GM19193 (cell line): Measurements from ENCODE around the gene PTPRA.

Experiments used
- POLR2A ChIP-seq: IDR thresholded peaks from 4 replicates; pipeline ENCODE4 v1.6.1; 2011; ENCODE audit not compliant: insufficient read depth, insufficient read length; ENCODE audit errors: extremely low read depth

Gene PTPRA

GRCh38 chr20:2983508-2983907 is 110.2 kb downstream of the PTPRA start:
- TF ChIP-seq POLR2A = no peak

DNA sequence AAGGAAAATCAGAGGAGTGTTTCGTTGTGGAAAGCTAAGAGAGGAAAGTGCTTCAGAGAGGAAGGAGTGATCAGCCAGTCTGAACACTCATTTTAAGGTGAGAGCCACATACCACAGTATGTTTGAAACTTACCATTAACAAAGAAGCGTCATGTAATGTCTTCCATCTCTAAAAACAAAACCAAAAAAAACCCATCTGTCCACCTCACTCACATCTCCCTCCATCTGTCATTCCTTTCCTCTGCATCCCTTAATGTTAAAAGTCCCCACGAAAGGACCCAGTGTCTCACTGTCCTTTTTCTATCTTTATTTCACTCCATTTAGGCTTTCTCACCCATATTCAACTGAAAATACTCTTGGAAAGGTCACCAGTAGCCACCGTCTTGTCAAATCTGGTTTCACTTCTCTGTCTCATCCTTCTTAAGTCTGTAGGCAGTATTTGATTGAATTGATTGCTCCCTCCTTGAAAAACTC is 110.8 kb downstream of the PTPRA start:
- TF ChIP-seq POLR2A = no peak

DNA sequence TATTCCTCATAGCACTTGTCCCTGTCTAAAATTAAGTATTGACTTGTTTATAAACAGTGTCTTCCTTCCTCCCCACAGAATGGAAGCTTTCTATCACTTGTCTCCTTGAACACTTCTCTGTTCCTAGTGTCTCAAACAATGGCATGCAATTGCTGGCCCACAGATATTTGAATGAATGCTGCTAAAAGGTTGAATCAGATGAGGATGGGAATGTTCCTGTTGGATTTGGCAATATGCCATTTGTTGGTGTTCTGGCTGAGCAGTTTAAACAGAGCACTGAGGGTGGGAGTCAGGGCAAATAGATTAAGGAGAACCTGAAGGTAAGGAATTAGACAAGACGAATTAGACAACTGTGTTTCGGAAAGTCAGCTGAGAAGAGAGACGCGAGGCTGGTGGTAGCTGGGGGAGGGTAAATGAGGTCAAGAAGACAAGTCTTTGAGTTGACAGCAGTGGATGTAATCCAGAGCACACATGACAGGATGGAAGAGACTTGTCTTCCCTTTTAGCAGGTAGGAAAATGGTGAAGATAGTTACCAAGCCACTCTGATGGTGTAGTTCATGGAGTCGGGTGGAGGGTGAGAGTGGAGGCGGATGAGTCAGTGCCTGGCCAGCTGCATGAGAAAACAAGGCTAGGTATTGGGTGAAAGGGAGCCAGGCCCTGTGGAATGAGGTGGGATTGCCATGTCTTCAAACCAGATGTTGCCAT is 111.8 kb downstream of the PTPRA start:
- no peak for TF ChIP-seq POLR2A

- no peak for TF ChIP-seq POLR2A
These were observed 113.2 kb downstream of the PTPRA start for GRCh38 chr20:2986466-2986865.

- TF ChIP-seq POLR2A = no peak
These were observed 114.6 kb downstream of the PTPRA start for GRCh38 chr20:2987861-2988260.

DNA sequence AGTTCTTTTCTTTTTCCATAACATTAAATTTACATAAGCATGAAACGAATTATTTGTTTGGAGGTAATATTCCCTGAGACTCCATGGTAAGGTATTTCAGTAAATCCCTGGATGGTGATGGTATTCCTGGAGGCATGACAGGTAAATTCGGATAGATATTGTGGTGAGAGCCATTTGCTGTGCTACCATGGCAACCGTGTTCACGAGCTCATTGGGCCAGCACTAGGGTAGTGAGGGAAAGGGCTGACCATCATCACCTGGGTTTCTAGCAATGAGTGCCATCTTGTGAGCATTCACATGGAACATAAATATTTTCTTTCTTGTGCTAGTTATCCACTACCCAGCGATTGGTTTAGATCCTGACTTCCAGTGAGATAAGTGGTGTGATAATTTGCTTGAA is 118.3 kb downstream of the PTPRA start:
- no peak for TF ChIP-seq POLR2A

GRCh38 chr20:2993250-2993649 is 120.0 kb downstream of the PTPRA start:
- no peak for TF ChIP-seq POLR2A

DNA sequence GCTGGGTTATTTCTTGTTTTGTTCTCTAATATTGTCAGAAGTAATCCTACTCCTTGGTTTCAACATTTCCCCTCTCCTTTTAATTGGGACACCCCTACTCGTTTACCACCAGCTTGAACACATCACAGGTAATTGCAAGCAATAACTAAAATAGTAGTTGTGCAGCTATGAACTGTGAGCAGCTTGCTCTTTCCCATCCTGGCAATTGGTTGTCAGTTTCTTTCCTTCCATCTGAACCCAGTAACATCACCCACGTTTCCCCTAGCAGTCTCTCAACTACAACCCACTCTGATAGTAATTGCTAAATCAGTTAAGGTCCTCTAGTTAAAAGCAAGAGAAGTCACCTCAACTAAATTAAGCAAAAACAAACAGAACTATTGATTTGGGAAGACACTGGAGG is 122.5 kb downstream of the PTPRA start:
- no peak for TF ChIP-seq POLR2A

- TF ChIP-seq POLR2A = no peak
These were observed 125.4 kb downstream of the PTPRA start for GRCh38 chr20:2998728-2999127.

DNA sequence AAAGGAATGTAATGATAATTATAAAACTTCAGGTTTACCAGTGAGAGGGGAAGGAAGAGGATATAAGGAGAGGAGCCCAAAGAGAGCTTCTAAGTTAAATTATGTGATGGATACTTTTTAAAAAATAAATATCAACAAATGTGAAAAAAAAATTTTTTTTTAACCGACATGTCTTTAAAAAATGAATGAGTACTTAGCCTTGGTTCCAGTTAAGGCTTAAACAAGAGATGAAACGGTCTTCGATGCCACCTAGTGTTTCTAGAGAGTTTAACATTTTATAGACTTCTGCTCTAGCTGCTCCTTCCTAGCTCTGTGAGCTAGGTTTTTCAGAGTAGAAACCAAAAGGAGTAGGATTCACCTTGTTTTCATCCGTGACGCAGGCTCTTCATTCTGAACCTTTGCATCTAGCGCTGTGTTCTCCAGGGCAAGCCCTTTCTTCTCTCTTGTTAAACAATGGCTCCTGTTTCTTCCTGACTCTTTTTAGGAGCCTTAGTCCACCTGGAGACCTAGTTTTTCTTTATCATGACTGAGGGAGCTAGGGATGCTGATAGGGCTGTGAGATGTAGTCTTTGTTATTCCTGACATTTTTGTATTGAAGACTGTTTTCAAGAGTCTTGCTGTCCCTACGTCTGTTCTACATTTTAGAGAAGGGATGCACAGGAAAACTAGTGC is 127.7 kb downstream of the PTPRA start:
- no peak for TF ChIP-seq POLR2A

GRCh38 chr20:3003416-3003815 is 130.1 kb downstream of the PTPRA start:
- no peak for TF ChIP-seq POLR2A

- no peak for TF ChIP-seq POLR2A
These were observed 137.9 kb downstream of the PTPRA start for GRCh38 chr20:3010985-3011723.

- TF ChIP-seq POLR2A = no peak
These were observed 138.5 kb downstream of the PTPRA start for GRCh38 chr20:3011752-3012151.

DNA sequence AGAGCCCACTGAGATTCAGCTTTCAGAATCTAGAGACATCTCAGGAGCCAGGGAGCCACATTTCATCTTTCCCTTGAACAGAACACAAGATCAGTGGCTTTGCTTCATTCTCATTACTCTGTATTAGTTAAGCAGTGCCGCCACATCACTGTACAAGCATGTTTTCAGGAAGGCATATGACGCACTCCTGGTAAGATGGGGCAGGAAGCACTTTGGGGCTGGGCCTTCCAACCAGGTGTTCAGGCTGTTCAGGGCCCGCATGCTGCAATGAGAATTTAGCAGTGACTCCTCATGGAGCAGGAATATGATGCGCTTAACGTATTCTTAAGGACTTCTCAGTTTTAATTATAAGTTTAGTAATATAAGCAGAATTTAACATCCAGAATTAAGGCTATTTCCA is 140.5 kb downstream of the PTPRA start:
- TF ChIP-seq POLR2A = no peak

DNA sequence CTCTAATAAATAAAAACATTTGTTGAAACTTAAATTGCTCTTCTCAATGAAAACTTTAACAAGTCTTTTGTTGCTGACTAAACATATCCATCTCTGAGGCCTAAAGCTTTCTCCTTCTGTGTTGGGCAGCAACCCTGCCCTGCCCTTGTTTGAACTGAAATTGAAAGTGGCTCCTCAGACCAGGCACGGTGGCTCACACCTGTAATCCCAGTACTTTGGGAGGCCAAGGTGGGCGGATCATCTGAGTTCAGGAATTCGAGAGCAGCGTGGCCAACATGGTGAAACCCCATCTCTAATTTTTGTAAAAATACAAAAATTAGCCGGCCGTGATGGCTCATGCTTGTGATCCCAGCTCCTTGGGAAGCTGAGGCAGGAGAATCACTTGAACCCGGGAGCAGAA is 140.9 kb downstream of the PTPRA start:
- no peak for TF ChIP-seq POLR2A

GRCh38 chr20:3014662-3015061 is 141.4 kb downstream of the PTPRA start:
- no peak for TF ChIP-seq POLR2A

- TF ChIP-seq POLR2A = no peak
These were observed 148.0 kb downstream of the PTPRA start for GRCh38 chr20:3021327-3021726.

DNA sequence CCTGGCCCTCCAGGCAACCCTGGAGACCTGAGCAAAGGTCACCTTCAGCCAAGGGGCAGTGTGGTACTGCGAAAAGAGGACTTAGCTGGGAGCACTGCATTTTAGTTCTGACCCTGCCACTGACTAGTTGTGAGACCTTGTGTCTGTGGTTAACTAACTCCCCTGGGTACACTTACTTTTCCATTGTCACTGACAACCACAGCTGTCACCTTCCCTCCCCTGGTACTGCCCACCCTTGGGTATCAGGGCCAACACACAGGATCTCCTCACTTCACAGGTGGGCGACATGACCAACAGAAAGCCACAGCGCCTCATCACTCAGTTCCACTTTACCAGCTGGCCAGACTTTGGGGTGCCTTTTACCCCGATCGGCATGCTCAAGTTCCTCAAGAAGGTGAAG is 148.5 kb downstream of the PTPRA start:
- no peak for TF ChIP-seq POLR2A
